WTC11 (cell line): ENCODE results near the gene SH3RF2. TPM values are rescaled to one million over a fixed set of nuclear protein-coding genes. Genes with fewer than 3 reads are reported as not detected.

Source experiments
- ATAC-seq: fragments of 200-7000 bp; cut with Tn5 transposase; 2 replicates; pipeline ENCODE4 v1.10.0; 2021; ENCODE audit warnings: mild to moderate bottlenecking, moderate library complexity
- CTCF ChIA-PET: fragments of 300-600 bp; sonication (Branson Sonifier 250); formaldehyde crosslinking; loops from one replicate; lab custom pipeline; 2021; ENCODE audit warnings: antibody characterized with exemption; lab: Charles Lee
- POLR2A ChIA-PET: fragments of 350-600 bp; sonication (Branson Sonifier 250); formaldehyde crosslinking; loops from one replicate; lab custom pipeline; 2021; ENCODE audit warnings: antibody characterized with exemption; lab: Charles Lee
- DNase-seq: peaks from one replicate; pipeline ENCODE4 v3.0.0; 2021; ENCODE audit warnings: low spot score
- H3K27ac Mint-ChIP-seq: 2 replicates; pipeline ENCODE4 v1.8.0; 2021; ENCODE audit warnings: mixed read lengths
- H3K27me3 Mint-ChIP-seq: 2 replicates; pipeline ENCODE4 v1.8.0; 2021; ENCODE audit warnings: low read depth, mild to moderate bottlenecking, moderate library complexity, mixed read lengths
- H3K36me3 Mint-ChIP-seq: 2 replicates; pipeline ENCODE4 v1.8.0; 2021; ENCODE audit warnings: mixed read lengths
- H3K4me1 Mint-ChIP-seq: 2 replicates; pipeline ENCODE4 v1.8.0; 2022; ENCODE audit warnings: mixed read lengths
- H3K4me3 Mint-ChIP-seq: 2 replicates; pipeline ENCODE4 v1.8.0; 2021; ENCODE audit warnings: mild to moderate bottlenecking, moderate library complexity, mixed read lengths
- H3K9me3 Mint-ChIP-seq: 2 replicates; pipeline ENCODE4 v1.8.0; 2021; ENCODE audit warnings: mixed read lengths
- CREM ChIP-seq: sonication (generic); formaldehyde crosslinking; IDR thresholded peaks from 2 replicates; pipeline ENCODE4 v1.8.1; 2022; ENCODE audit warnings: mild to moderate bottlenecking, missing genetic modification reagents, moderate library complexity
- ETV6 ChIP-seq: sonication (generic); formaldehyde crosslinking; IDR thresholded peaks from 2 replicates; pipeline ENCODE4 v1.8.1; 2022; ENCODE audit warnings: mild to moderate bottlenecking, missing genetic modification reagents
- FOXK1 ChIP-seq: sonication (generic); formaldehyde crosslinking; IDR thresholded peaks from 2 replicates; pipeline ENCODE4 v1.8.0; 2022; ENCODE audit warnings: mild to moderate bottlenecking, moderate library complexity, missing genetic modification reagents
- GABPB1 ChIP-seq: sonication (generic); formaldehyde crosslinking; IDR thresholded peaks from 2 replicates; pipeline ENCODE4 v1.8.1; 2023; ENCODE audit warnings: mild to moderate bottlenecking, missing genetic modification reagents
- GRHL2 ChIP-seq: fragments of 250-450 bp; sonication (Bioruptor Pico); IDR thresholded peaks from 2 replicates; pipeline ENCODE4 v1.8.0; 2022; ENCODE audit warnings: mild to moderate bottlenecking, moderate library complexity; ENCODE audit not compliant: insufficient replicate concordance, severe bottlenecking
- HMGA2 ChIP-seq: fragments of 250-450 bp; sonication (Bioruptor Pico); IDR thresholded peaks from 2 replicates; pipeline ENCODE4 v1.4.0; 2021; ENCODE audit warnings: mild to moderate bottlenecking, moderate library complexity
- NFYB ChIP-seq: sonication (generic); formaldehyde crosslinking; conservative IDR thresholded peaks from 2 replicates; pipeline ENCODE4 v1.8.0; 2022; ENCODE audit warnings: low read depth, missing genetic modification reagents
- NR1H2 ChIP-seq: sonication (generic); formaldehyde crosslinking; IDR thresholded peaks from 2 replicates; pipeline ENCODE4 v1.9.0; 2021; ENCODE audit warnings: mild to moderate bottlenecking, moderate library complexity, missing genetic modification reagents
- SMAD4 ChIP-seq: sonication (generic); formaldehyde crosslinking; IDR thresholded peaks from 2 replicates; pipeline ENCODE4 v1.8.0; 2022; ENCODE audit warnings: mild to moderate bottlenecking, missing genetic modification reagents
- ZNF396 ChIP-seq: fragments of 250-450 bp; sonication (Bioruptor Pico); IDR thresholded peaks from 2 replicates; pipeline ENCODE4 v1.8.0; 2021; ENCODE audit warnings: mild to moderate bottlenecking, moderate library complexity, borderline replicate concordance
- total RNA-seq: library from RNA; stranded (reverse); gene quantifications from 3 replicates; pipeline ENCODE4 v1.2.3, GENCODE V29; 2021
- TF ChIP-seq, protein P1 (sequence below): sonication (generic); formaldehyde crosslinking; IDR thresholded peaks from 2 replicates; pipeline ENCODE4 v1.8.1; 2022; ENCODE audit warnings: low read depth, mild to moderate bottlenecking, moderate library complexity, missing genetic modification reagents, borderline replicate concordance
- TF ChIP-seq, protein P2 (sequence below): sonication (generic); formaldehyde crosslinking; IDR thresholded peaks from 2 replicates; pipeline ENCODE4 v1.8.1; 2022; ENCODE audit warnings: mild to moderate bottlenecking, moderate library complexity, missing genetic modification reagents
- TF ChIP-seq, protein P3 (sequence below): fragments of 250-450 bp; sonication (Bioruptor Pico); IDR thresholded peaks from 2 replicates; pipeline ENCODE4 v1.9.0; 2021; ENCODE audit warnings: mild to moderate bottlenecking
- TF ChIP-seq, protein P4 (sequence below): fragments of 250-450 bp; sonication (Bioruptor Pico); IDR thresholded peaks from 2 replicates; pipeline ENCODE4 v1.9.0; 2021; ENCODE audit warnings: mild to moderate bottlenecking
- TF ChIP-seq, protein P5 (sequence below): sonication (generic); formaldehyde crosslinking; IDR thresholded peaks from 2 replicates; pipeline ENCODE4 v1.8.1; 2023; ENCODE audit warnings: mild to moderate bottlenecking, missing genetic modification reagents
- TF ChIP-seq, protein P6 (sequence below): sonication (generic); formaldehyde crosslinking; IDR thresholded peaks from 2 replicates; pipeline ENCODE4 v1.8.1; 2023; ENCODE audit warnings: mild to moderate bottlenecking, moderate library complexity, missing genetic modification reagents

Gene SH3RF2
- total RNA-seq, 1 experiment from 2014 or later, result 0.83 TPM

DNA sequence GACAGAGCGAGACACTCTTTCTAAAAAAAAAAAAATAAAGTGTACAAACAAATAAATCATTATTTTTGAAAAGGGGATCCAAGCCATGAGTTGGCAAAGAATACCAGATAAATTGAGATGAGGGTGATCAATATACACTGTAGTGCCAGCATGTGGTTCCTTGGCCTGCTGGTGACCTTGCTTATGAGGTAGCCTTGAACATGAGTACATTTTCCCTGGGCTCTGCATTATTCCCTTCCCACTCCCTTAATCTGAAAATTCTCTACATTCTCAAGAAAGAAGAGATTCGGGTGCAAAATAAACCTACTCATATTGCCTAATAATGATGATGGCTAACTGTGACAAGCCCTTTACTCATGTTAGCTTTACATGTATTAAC, 33.3 kb downstream of the SH3RF2 start:
- TF ChIP-seq, protein P1, sequence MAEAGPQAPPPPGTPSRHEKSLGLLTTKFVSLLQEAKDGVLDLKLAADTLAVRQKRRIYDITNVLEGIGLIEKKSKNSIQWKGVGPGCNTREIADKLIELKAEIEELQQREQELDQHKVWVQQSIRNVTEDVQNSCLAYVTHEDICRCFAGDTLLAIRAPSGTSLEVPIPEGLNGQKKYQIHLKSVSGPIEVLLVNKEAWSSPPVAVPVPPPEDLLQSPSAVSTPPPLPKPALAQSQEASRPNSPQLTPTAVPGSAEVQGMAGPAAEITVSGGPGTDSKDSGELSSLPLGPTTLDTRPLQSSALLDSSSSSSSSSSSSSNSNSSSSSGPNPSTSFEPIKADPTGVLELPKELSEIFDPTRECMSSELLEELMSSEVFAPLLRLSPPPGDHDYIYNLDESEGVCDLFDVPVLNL (CRISPR knock-in tag), result no peak
- TF ChIP-seq NR1H2 (CRISPR knock-in tag), result no peak
- no peak for TF ChIP-seq GRHL2 (CRISPR knock-in tag)
- no peak for TF ChIP-seq FOXK1
- TF ChIP-seq, protein P2, sequence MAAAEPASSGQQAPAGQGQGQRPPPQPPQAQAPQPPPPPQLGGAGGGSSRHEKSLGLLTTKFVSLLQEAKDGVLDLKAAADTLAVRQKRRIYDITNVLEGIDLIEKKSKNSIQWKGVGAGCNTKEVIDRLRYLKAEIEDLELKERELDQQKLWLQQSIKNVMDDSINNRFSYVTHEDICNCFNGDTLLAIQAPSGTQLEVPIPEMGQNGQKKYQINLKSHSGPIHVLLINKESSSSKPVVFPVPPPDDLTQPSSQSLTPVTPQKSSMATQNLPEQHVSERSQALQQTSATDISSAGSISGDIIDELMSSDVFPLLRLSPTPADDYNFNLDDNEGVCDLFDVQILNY (CRISPR knock-in tag), result no peak
- no peak for TF ChIP-seq NFYB (CRISPR knock-in tag)
- TF ChIP-seq HMGA2, result no peak
- TF ChIP-seq, protein P3, sequence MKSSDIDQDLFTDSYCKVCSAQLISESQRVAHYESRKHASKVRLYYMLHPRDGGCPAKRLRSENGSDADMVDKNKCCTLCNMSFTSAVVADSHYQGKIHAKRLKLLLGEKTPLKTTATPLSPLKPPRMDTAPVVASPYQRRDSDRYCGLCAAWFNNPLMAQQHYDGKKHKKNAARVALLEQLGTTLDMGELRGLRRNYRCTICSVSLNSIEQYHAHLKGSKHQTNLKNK (CRISPR knock-in tag), result no peak
- TF ChIP-seq ETV6 (CRISPR knock-in tag), result no peak
- no peak for TF ChIP-seq SMAD4 (CRISPR knock-in tag)
- TF ChIP-seq, all 79 proteins: peak for 0
- Mint-ChIP-seq H3K9me3 (peaks cover 13% of the 10 kb centered on the region), H3K27ac (no peak overlapping the region), H3K27me3 (no peaks in the 10 kb centered on the region), H3K36me3 (no peaks in the 10 kb centered on the region), H3K4me1 (no peaks in the 10 kb centered on the region), H3K4me3 (no peak overlapping the region)
- ChIA-PET CTCF (no interaction called here), POLR2A (no interaction called here)
- ATAC-seq (no peak), DNase-seq (no peak)

DNA sequence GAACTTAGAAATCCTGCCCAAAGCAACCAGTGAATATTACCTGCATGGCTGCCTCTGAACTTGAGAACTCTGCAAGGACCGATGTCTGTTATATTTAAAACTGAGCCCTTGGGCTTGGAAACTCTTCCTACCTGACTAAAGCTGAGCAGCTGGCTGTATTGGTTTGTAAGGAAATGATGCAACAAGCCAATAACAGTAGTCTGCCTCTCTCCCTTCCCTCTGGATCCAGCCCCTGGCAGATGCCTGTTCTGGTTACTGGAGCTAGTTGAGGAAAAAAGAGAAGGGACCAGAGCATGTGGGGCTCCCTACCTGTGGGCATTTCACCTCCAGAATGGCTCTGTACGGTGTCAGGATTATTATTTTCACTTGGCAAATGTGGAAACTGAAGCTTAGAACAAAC, 34.7 kb downstream of the SH3RF2 start:
- no peak for DNase-seq
- ChIA-PET CTCF (interaction anchor here (0.9 to 1.0 kb wide), 3 partner anchors 9 to 83 kb away, joined by 3 to 5 read pairs (median 4); no protein-coding TSS in a partner anchor), POLR2A (no interaction called here)
- Mint-ChIP-seq H3K4me1 (no peaks in the 10 kb centered on the region), H3K27ac (no peak overlapping the region), H3K36me3 (no peaks in the 10 kb centered on the region), H3K27me3 (no peaks in the 10 kb centered on the region), H3K4me3 (no peak overlapping the region), H3K9me3 (peaks cover 13% of the 10 kb centered on the region)
- 0 out of 2 replicates have a peak, but pooled peaks have one; percentile 26 for ATAC-seq
- TF ChIP-seq CREM (CRISPR knock-in tag) (no peak), ZNF396 (CRISPR knock-in tag) (no peak), GABPB1 (peak; percentile 53; the same call in 1 of the 2 replicates)
- TF ChIP-seq, protein P4, sequence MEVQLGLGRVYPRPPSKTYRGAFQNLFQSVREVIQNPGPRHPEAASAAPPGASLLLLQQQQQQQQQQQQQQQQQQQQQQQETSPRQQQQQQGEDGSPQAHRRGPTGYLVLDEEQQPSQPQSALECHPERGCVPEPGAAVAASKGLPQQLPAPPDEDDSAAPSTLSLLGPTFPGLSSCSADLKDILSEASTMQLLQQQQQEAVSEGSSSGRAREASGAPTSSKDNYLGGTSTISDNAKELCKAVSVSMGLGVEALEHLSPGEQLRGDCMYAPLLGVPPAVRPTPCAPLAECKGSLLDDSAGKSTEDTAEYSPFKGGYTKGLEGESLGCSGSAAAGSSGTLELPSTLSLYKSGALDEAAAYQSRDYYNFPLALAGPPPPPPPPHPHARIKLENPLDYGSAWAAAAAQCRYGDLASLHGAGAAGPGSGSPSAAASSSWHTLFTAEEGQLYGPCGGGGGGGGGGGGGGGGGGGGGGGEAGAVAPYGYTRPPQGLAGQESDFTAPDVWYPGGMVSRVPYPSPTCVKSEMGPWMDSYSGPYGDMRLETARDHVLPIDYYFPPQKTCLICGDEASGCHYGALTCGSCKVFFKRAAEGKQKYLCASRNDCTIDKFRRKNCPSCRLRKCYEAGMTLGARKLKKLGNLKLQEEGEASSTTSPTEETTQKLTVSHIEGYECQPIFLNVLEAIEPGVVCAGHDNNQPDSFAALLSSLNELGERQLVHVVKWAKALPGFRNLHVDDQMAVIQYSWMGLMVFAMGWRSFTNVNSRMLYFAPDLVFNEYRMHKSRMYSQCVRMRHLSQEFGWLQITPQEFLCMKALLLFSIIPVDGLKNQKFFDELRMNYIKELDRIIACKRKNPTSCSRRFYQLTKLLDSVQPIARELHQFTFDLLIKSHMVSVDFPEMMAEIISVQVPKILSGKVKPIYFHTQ (CRISPR knock-in tag), result no peak
- TF ChIP-seq, protein P5, sequence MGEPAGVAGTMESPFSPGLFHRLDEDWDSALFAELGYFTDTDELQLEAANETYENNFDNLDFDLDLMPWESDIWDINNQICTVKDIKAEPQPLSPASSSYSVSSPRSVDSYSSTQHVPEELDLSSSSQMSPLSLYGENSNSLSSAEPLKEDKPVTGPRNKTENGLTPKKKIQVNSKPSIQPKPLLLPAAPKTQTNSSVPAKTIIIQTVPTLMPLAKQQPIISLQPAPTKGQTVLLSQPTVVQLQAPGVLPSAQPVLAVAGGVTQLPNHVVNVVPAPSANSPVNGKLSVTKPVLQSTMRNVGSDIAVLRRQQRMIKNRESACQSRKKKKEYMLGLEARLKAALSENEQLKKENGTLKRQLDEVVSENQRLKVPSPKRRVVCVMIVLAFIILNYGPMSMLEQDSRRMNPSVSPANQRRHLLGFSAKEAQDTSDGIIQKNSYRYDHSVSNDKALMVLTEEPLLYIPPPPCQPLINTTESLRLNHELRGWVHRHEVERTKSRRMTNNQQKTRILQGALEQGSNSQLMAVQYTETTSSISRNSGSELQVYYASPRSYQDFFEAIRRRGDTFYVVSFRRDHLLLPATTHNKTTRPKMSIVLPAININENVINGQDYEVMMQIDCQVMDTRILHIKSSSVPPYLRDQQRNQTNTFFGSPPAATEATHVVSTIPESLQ (CRISPR knock-in tag), result no peak
- TF ChIP-seq, protein P6, sequence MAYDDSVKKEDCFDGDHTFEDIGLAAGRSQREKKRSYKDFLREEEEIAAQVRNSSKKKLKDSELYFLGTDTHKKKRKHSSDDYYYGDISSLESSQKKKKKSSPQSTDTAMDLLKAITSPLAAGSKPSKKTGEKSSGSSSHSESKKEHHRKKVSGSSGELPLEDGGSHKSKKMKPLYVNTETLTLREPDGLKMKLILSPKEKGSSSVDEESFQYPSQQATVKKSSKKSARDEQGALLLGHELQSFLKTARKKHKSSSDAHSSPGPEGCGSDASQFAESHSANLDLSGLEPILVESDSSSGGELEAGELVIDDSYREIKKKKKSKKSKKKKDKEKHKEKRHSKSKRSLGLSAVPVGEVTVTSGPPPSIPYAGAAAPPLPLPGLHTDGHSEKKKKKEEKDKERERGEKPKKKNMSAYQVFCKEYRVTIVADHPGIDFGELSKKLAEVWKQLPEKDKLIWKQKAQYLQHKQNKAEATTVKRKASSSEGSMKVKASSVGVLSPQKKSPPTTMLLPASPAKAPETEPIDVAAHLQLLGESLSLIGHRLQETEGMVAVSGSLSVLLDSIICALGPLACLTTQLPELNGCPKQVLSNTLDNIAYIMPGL (CRISPR knock-in tag), result no peak
